HFF-Myc (cell line): ENCODE measurements around the gene GFOD1.

ENCODE experiments used
- DNase-seq: peaks from one replicate; pipeline ENCODE4 v3.0.0-alpha.2; 2011; ENCODE audit warnings: low read depth; ENCODE audit errors: extremely low read depth
- H3K4me3 ChIP-seq: replicated peaks from 2 replicates; pipeline ENCODE4 v1.5.1; 2011; ENCODE audit warnings: low read depth, mild to moderate bottlenecking, control low read depth, low read length
- TF ChIP-seq, protein P1 (sequence below): IDR thresholded peaks from 2 replicates; pipeline ENCODE4 v1.5.1; 2012; ENCODE audit warnings: mild to moderate bottlenecking, low read depth, low read length, control low read depth; ENCODE audit errors: missing control alignments

The GFOD1 gene

DNA sequence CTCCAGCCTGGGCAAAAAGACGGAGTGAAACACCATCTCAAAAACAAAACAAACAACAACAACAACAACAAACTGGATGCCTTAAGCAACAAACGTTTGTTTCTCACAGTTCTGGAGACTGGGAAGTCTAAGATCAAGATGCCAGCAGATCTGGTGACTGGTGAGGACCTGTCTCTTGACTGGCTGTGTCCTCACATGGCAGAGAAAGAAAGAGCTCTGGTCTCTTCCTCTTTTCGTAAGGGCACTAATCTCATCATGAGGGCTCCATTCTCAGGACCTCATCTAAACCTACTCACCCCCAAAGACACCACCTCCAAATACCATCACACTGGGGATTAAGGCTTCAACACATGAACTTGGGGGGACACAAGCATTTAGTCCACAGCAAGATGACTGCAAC, 13.5 kb upstream of the GFOD1 start:
- no peak for DNase-seq
- H3K4me3 ChIP-seq, result no peak overlapping the region
- TF ChIP-seq, protein P1, sequence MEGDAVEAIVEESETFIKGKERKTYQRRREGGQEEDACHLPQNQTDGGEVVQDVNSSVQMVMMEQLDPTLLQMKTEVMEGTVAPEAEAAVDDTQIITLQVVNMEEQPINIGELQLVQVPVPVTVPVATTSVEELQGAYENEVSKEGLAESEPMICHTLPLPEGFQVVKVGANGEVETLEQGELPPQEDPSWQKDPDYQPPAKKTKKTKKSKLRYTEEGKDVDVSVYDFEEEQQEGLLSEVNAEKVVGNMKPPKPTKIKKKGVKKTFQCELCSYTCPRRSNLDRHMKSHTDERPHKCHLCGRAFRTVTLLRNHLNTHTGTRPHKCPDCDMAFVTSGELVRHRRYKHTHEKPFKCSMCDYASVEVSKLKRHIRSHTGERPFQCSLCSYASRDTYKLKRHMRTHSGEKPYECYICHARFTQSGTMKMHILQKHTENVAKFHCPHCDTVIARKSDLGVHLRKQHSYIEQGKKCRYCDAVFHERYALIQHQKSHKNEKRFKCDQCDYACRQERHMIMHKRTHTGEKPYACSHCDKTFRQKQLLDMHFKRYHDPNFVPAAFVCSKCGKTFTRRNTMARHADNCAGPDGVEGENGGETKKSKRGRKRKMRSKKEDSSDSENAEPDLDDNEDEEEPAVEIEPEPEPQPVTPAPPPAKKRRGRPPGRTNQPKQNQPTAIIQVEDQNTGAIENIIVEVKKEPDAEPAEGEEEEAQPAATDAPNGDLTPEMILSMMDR, result no peak

DNA sequence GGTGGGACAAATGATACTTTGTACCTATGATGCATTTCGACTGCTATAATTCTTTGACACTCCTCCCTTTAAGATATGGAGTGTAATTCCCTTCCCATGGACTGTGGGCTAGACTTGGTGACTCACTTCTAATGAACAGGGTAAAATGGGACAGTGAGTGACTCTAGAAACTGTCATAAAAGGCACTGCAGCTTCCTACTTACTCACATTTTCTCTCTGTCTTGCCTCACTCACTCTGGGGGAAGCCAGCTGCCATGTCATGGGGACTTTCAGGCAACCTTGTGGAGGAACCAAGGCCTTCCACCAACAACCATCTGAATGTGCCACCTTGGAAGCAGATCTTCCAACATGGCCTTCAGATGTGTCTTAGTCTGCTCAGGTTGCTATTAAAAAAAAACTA, 12.9 kb upstream of the GFOD1 start:
- no peak overlapping the region for H3K4me3 ChIP-seq
- TF ChIP-seq, protein P1, result no peak
- DNase-seq, result no peak

DNA sequence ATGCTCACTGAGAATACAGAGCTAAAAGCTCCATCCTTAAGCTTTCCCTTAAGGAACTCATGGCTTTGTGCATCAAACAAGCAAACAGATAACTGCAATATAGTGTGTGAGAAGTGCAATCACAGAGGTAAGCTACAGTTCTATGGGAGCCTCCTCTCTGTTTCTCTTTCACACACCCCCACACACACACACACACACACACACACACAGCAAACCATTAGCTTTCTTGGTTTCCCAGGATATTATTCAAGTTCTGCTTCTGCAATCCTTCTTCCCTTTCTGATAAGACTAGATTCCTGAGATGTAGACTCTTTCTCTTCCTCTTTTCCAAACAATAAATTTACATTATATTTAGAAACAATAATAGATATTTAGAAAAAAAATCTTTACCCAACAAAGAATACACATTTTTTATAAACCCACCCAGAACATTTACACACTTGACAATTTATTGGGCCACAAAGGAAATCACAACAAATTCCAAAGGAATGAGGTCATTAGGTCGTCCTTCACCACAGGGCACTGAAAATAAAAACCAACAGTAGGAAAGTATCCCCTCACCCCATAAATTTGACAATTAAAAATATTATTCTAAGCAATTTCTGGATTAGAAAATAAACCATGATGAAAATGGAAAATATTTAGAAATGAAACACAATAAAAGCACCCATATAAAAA, 9.3 kb upstream of the GFOD1 start:
- TF ChIP-seq, protein P1, result no peak
- DNase-seq, result no peak
- H3K4me3 ChIP-seq, result no peak overlapping the region

DNA sequence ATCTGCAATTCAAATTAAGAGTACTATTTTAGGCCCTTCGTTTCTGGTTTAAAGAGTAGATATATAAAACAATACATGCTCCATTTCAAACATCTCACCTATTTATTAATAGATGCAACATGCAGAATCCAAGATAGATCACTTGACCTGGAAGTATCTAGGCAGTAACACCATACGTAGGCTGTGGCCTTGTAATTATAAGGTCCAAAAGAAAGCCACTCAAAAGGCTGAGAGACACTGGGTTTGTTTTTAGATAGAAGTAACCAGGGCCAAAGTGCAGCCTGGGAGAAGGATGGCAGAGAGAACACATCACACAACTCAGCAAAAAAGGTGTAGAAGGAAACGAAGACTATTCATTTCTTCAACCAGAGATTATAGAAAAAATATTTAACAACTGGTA, 8.4 kb upstream of the GFOD1 start:
- TF ChIP-seq, protein P1, result no peak
- no peak overlapping the region for H3K4me3 ChIP-seq
- no peak for DNase-seq

- no peak overlapping the region for H3K4me3 ChIP-seq
- TF ChIP-seq, protein P1, result no peak
- DNase-seq, result no peak
Observed at GRCh38 chr6:13495112-13495776, 7.8 kb upstream of the GFOD1 start.

DNA sequence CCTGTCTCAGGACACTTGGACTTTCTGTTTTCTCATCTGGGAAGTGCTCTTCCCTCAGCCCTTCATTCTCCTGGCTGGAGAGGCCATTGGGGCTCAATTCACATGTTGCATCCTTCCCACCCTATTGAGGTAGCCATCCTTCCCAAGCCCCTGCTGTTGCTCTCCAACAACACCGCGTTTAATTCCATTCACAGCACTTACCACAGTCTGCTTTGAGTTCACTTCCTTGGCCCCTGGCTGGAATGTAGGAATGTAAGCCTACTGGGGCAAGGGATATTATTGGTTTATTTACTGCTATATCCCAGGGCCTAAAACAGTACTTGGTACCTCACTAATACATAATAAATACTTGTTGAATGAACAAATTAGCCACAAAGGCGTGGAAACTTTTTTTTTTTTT, 6.7 kb upstream of the GFOD1 start:
- H3K4me3 ChIP-seq, result no peak overlapping the region
- TF ChIP-seq, protein P1, result no peak
- DNase-seq, result no peak

DNA sequence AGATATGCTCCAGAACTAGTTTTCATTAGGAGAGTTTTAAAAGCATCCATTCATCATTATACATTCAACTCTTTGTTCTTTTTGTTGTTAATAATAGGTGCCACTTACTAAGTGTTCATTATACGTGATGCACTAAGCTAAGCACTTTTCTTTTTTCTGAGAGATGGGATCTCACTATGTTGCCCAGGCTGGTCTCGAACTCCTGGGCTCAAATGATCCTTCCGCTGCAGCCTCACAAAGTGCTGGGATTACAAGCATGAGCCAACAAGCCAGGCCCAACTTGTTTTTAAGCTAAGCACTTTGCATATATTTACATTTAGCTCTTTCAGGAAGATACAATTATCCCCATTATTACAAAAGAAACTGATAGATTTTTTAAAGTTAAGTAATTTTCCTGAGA, 5.7 kb upstream of the GFOD1 start:
- no peak for DNase-seq
- H3K4me3 ChIP-seq, result no peak overlapping the region
- TF ChIP-seq, protein P1, result no peak
